Astrocyte (in vitro differentiated cells and primary cell): ENCODE results near the gene CZIB. TPM values are rescaled to one million over a fixed set of nuclear protein-coding genes. Genes with fewer than 3 reads are reported as not detected.

Experiments used
- DNase-seq: peaks from one replicate; pipeline ENCODE4 v3.0.0-alpha.2; 2010; ENCODE audit warnings: low read depth
- FAIRE-seq: peaks from 2 replicates; lab custom pipeline; 2011; peaks lifted over from hg19 to GRCh38; lab: Jason Lieb, UNC
- H2AFZ ChIP-seq: 2 replicates; pipeline ENCODE4 v1.6.0; 2012; ENCODE audit warnings: low read depth, low read length, inconsistent platforms
- H3K27ac ChIP-seq: 2 replicates; pipeline ENCODE4 v1.5.1; 2011; ENCODE audit warnings: low read depth, low read length, inconsistent platforms
- H3K27me3 ChIP-seq: 2 replicates; pipeline ENCODE4 v1.6.0; 2011; ENCODE audit warnings: low read length, inconsistent platforms; ENCODE audit not compliant: insufficient read depth
- H3K36me3 ChIP-seq: 2 replicates; pipeline ENCODE4 v1.5.1; 2011; ENCODE audit warnings: low read length, inconsistent platforms; ENCODE audit not compliant: insufficient read depth
- H3K4me1 ChIP-seq: 2 replicates; pipeline ENCODE4 v1.5.1; 2011; ENCODE audit warnings: low read length, inconsistent platforms; ENCODE audit not compliant: insufficient read depth
- H3K4me2 ChIP-seq: 2 replicates; pipeline ENCODE4 v1.6.0; 2012; ENCODE audit warnings: low read length, inconsistent platforms
- H3K4me3 ChIP-seq: 2 replicates; pipeline ENCODE4 v1.5.1; 2011; ENCODE audit warnings: low read depth, mild to moderate bottlenecking, low read length, inconsistent platforms; ENCODE audit not compliant: insufficient read depth
- H3K79me2 ChIP-seq: 2 replicates; pipeline ENCODE4 v1.6.0; 2012; ENCODE audit warnings: mild to moderate bottlenecking, low read length, inconsistent platforms; ENCODE audit not compliant: insufficient read depth
- H3K9ac ChIP-seq: 2 replicates; pipeline ENCODE4 v1.6.0; 2012; ENCODE audit warnings: mild to moderate bottlenecking, low read length, inconsistent platforms
- H3K9me3 ChIP-seq: 2 replicates; pipeline ENCODE4 v1.5.1; 2012; ENCODE audit warnings: low read depth, mild to moderate bottlenecking, low read length, inconsistent platforms; ENCODE audit not compliant: insufficient read depth
- H4K20me1 ChIP-seq: 2 replicates; pipeline ENCODE4 v1.6.0; 2012; ENCODE audit warnings: low read length, inconsistent platforms; ENCODE audit not compliant: insufficient read depth
- H3K27ac Mint-ChIP-seq: one replicate; pipeline ENCODE4 v1.8.0; 2021; ENCODE audit warnings: mild to moderate bottlenecking, mixed read lengths; ENCODE audit not compliant: unreplicated experiment
- H3K27me3 Mint-ChIP-seq: one replicate; pipeline ENCODE4 v1.8.0; 2021; ENCODE audit warnings: low read depth, mixed read lengths; ENCODE audit not compliant: unreplicated experiment
- H3K36me3 Mint-ChIP-seq: one replicate; pipeline ENCODE4 v1.8.0; 2021; ENCODE audit warnings: low read depth, mixed read lengths; ENCODE audit not compliant: unreplicated experiment
- H3K4me1 Mint-ChIP-seq: one replicate; pipeline ENCODE4 v1.8.0; 2021; ENCODE audit warnings: low read depth, mixed read lengths; ENCODE audit not compliant: unreplicated experiment
- H3K4me3 Mint-ChIP-seq: one replicate; pipeline ENCODE4 v1.8.0; 2021; ENCODE audit warnings: mild to moderate bottlenecking, moderate library complexity, mixed read lengths; ENCODE audit not compliant: unreplicated experiment
- H3K9me3 Mint-ChIP-seq: one replicate; pipeline ENCODE4 v1.8.0; 2021; ENCODE audit warnings: mild to moderate bottlenecking, mixed read lengths; ENCODE audit not compliant: unreplicated experiment
- EZH2 ChIP-seq: IDR thresholded peaks from 2 replicates; pipeline ENCODE4 v1.6.1; 2012; ENCODE audit warnings: mild to moderate bottlenecking, low read length, inconsistent platforms; ENCODE audit not compliant: insufficient read depth
- total RNA-seq: library from RNA; stranded (reverse); gene quantifications from 2 replicates; pipeline ENCODE4 v1.2.1, GENCODE V29; 2021
- TF ChIP-seq, protein P1 (sequence below): IDR thresholded peaks from 2 replicates; pipeline ENCODE4 v1.5.1; 2011; ENCODE audit warnings: low read depth, mild to moderate bottlenecking, inconsistent platforms, low read length, moderate library complexity; ENCODE audit not compliant: insufficient read depth

CZIB gene
- total RNA-seq, 1 donor from 2014 or later = 34.5 TPM

DNA sequence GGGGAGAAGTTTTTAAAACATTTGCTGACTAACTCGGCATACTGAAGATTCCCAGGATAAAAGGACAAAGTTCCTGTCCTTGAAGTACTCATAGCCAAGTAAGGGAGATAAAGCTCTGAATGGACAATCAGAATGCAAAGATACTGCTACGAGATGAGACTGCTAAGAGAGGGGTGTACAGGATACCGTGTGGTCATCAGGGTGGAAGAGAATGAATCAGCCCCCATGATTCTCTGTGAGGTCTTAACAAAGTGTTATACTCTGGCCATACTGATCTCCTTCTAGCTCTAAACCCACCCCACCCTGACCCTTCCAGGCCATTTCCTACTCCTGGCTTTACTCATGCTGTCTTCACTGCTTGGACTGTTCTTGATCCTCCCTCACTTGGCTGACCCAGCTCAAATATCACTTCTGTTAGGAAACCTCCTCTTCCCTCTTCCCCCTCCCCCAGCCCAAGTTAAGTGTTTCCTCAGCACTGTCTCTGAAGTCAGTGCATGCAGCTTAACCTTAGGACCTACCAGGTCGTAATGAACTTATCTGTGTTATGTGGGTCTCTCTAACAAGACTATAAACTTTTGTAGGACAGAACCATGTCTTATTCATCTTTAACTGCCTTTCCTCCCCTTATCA, 33.7 kb upstream of the CZIB start:
- no peak overlapping the region for H3K27ac ChIP-seq
- peak overlapping the region; percentile 9 for H2AFZ ChIP-seq
- H3K27me3 Mint-ChIP-seq = no peaks in the 10 kb centered on the region
- no peaks in the 10 kb centered on the region for H3K9me3 ChIP-seq
- peaks cover 13% of the 10 kb centered on the region for H3K36me3 Mint-ChIP-seq
- H3K4me1 Mint-ChIP-seq = peaks cover 9% of the 10 kb centered on the region
- H3K36me3 ChIP-seq = peaks cover 11% of the 10 kb centered on the region
- FAIRE-seq (peak; percentile 82), DNase-seq (peak; percentile 32)
- no peak overlapping the region for H3K4me3 Mint-ChIP-seq
- H3K9ac ChIP-seq = no peak overlapping the region
- H3K27ac Mint-ChIP-seq = peak overlapping the region; percentile 26
- TF ChIP-seq EZH2 = no peak
- TF ChIP-seq, protein P1, sequence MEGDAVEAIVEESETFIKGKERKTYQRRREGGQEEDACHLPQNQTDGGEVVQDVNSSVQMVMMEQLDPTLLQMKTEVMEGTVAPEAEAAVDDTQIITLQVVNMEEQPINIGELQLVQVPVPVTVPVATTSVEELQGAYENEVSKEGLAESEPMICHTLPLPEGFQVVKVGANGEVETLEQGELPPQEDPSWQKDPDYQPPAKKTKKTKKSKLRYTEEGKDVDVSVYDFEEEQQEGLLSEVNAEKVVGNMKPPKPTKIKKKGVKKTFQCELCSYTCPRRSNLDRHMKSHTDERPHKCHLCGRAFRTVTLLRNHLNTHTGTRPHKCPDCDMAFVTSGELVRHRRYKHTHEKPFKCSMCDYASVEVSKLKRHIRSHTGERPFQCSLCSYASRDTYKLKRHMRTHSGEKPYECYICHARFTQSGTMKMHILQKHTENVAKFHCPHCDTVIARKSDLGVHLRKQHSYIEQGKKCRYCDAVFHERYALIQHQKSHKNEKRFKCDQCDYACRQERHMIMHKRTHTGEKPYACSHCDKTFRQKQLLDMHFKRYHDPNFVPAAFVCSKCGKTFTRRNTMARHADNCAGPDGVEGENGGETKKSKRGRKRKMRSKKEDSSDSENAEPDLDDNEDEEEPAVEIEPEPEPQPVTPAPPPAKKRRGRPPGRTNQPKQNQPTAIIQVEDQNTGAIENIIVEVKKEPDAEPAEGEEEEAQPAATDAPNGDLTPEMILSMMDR = no peak
- H4K20me1 ChIP-seq = no peaks in the 10 kb centered on the region
- H3K4me3 ChIP-seq = no peak overlapping the region
- no peaks in the 10 kb centered on the region for H3K9me3 Mint-ChIP-seq
- H3K27me3 ChIP-seq = no peaks in the 10 kb centered on the region
- no peaks in the 10 kb centered on the region for H3K4me1 ChIP-seq
- no peak overlapping the region for H3K4me2 ChIP-seq
- H3K79me2 ChIP-seq = no peaks in the 10 kb centered on the region

DNA sequence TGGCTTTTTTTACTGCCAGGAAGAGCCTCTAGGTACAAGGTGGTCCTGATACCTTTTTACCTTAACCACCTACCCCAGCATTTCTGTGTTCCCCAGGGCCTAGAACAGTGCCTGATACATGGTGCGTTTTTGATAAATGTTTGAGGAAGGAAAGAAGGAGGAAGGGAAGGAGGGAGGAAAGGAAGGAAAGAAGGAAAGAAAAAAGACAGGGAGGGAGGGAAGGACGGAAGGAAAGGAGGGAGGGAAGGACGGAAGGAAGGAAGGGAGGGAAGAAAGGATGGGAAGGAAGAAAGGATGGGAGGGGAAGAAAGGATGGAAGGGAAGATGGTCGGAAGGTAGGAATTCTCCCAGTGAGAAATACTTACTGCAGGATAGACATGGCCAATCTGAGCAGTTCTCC, 29.9 kb upstream of the CZIB start:
- H3K4me1 ChIP-seq = no peaks in the 10 kb centered on the region
- no peaks in the 10 kb centered on the region for H3K9me3 ChIP-seq
- no peaks in the 10 kb centered on the region for H3K27me3 ChIP-seq
- no peak overlapping the region for H3K27ac Mint-ChIP-seq
- no peak overlapping the region for H3K9ac ChIP-seq
- H2AFZ ChIP-seq = no peak overlapping the region
- H3K36me3 ChIP-seq = peaks cover 10% of the 10 kb centered on the region
- FAIRE-seq = no peak
- no peak overlapping the region for H3K4me3 Mint-ChIP-seq
- H3K79me2 ChIP-seq = no peaks in the 10 kb centered on the region
- DNase-seq = no peak
- H3K9me3 Mint-ChIP-seq = no peaks in the 10 kb centered on the region
- no peak overlapping the region for H3K27ac ChIP-seq
- no peak for TF ChIP-seq EZH2
- TF ChIP-seq, protein P1 = no peak
- H3K4me3 ChIP-seq = no peak overlapping the region
- H3K4me1 Mint-ChIP-seq = peaks cover 11% of the 10 kb centered on the region
- H4K20me1 ChIP-seq = no peaks in the 10 kb centered on the region
- peaks cover 11% of the 10 kb centered on the region for H3K36me3 Mint-ChIP-seq
- no peaks in the 10 kb centered on the region for H3K27me3 Mint-ChIP-seq
- no peak overlapping the region for H3K4me2 ChIP-seq

GRCh38 chr1:53249706-53250105, 29.3 kb upstream of the CZIB start:
- H3K36me3 ChIP-seq = peaks cover 9% of the 10 kb centered on the region
- H2AFZ ChIP-seq = no peak overlapping the region
- H3K9me3 ChIP-seq = no peaks in the 10 kb centered on the region
- Mint-ChIP-seq H3K36me3 (peaks cover 9% of the 10 kb centered on the region), H3K27ac (no peak overlapping the region), H3K27me3 (no peaks in the 10 kb centered on the region), H3K4me3 (no peak overlapping the region), H3K9me3 (no peaks in the 10 kb centered on the region), H3K4me1 (peaks cover 11% of the 10 kb centered on the region)
- H3K4me3 ChIP-seq = no peak overlapping the region
- no peaks in the 10 kb centered on the region for H3K79me2 ChIP-seq
- no peaks in the 10 kb centered on the region for H3K4me1 ChIP-seq
- H3K27me3 ChIP-seq = no peaks in the 10 kb centered on the region
- TF ChIP-seq EZH2 = no peak
- TF ChIP-seq, protein P1 = no peak
- no peak overlapping the region for H3K27ac ChIP-seq
- no peaks in the 10 kb centered on the region for H4K20me1 ChIP-seq
- no peak overlapping the region for H3K9ac ChIP-seq
- DNase-seq (no peak), FAIRE-seq (no peak)
- H3K4me2 ChIP-seq = no peak overlapping the region
